Prostate gland (tissue), 2 donors: Measurements from ENCODE around the gene GPR171. TPM values are rescaled to one million over a fixed set of nuclear protein-coding genes. Genes with fewer than 3 reads are reported as not detected.

Experiments
- DNase-seq: peaks from one replicate; pipeline ENCODE4 v3.0.0-alpha.2; 2019; ENCODE audit warnings: low spot score
- H3K27ac ChIP-seq, 2 donors: fragments of 200-600 bp; sonication (generic); 2 replicates each; pipeline ENCODE4 v1.5.1; 2017 to 2019
- H3K27me3 ChIP-seq: fragments of 200-600 bp; sonication (generic); replicated peaks from 2 replicates; pipeline ENCODE4 v1.5.1; 2019; ENCODE audit not compliant: insufficient read depth
- H3K36me3 ChIP-seq, 2 donors: fragments of 200-600 bp; sonication (generic); 1 replicate in 1 of 2; 2 replicates in 1 of 2; pipeline versions ENCODE4 v1.5.1 to v1.8.1; 2017 to 2019
- H3K4me1 ChIP-seq: fragments of 200-600 bp; sonication (generic); replicated peaks from 2 replicates; pipeline ENCODE4 v1.5.1; 2019
- H3K4me3 ChIP-seq, 2 donors: fragments of 200-600 bp; sonication (generic); 2 replicates each; pipeline ENCODE4 v1.5.1; 2017 to 2019
- H3K9me3 ChIP-seq: fragments of 200-600 bp; sonication (generic); 2 replicates; pipeline ENCODE4 v1.5.1; 2017
- CTCF ChIP-seq, 4 experiments: fragments of 200-600 bp in 2 of 4; fragments of 450-650 bp in 2 of 4; sonication (generic) in 2 of 4; IDR thresholded peaks; 1 replicate in 3 of 4; 2 replicates in 1 of 4; pipeline ENCODE4 v1.5.1; 2016 to 2019; ENCODE audit warnings: antibody characterized with exemption in 4 of 4, mild to moderate bottlenecking in 2 of 4, moderate library complexity in 2 of 4
- POLR2A ChIP-seq: fragments of 450-650 bp; IDR thresholded peaks from one replicate; pipeline ENCODE4 v1.6.1; 2016; ENCODE audit warnings: antibody characterized with exemption, mild to moderate bottlenecking
- POLR2AphosphoS5 ChIP-seq: sonication (generic); formaldehyde crosslinking; IDR thresholded peaks from one replicate; pipeline ENCODE4 v1.6.1; 2017; ENCODE audit warnings: antibody characterized with exemption
- WGBS: methylation state at CpG from one replicate; pipeline ENCODE4 v1.1.5; 2018; 5-methylcytosine and 5-hydroxymethylcytosine counted together
- intact Hi-C: fragments of 100-400 bp; cut with DNase I; formaldehyde crosslinking; loops from one replicate; pipeline ENCODE4 v1.14.2; 2022
- total RNA-seq, 2 donors: library from RNA; depleted of rRNA; stranded (reverse); fragments of >200 nt; gene quantifications; one replicate each; pipeline ENCODE4 v1.1.0, GENCODE V29; 2016

GPR171 gene
- total RNA-seq, 2 donors from 2014 or later, result 0.18 to 0.85 TPM

- no peaks in the 10 kb centered on the region for H3K9me3 ChIP-seq
- H3K27me3 ChIP-seq, result no peaks in the 10 kb centered on the region
- H3K36me3 ChIP-seq, result no peaks in the 10 kb centered on the region
- H3K27ac ChIP-seq, result no peak overlapping the region
- no peak overlapping the region for H3K4me3 ChIP-seq
- WGBS, result 85% methylated on average over 1 of the region's 1 CpG
- no peaks in the 10 kb centered on the region for H3K4me1 ChIP-seq
- no peak for DNase-seq
- intact Hi-C loops, result no loop called here
- TF ChIP-seq POLR2A, result no peak
- no peak for TF ChIP-seq POLR2AphosphoS5
- no peak for TF ChIP-seq CTCF (IDR thresholded peaks at IDR 0.05)
Observed at GRCh38 chr3:151214459-151214858, 11.4 kb upstream of the GPR171 start.

- DNase-seq, result no peak
- H3K4me3 ChIP-seq, result no peak overlapping the region
- H3K27ac ChIP-seq, result no peak overlapping the region
- no peaks in the 10 kb centered on the region for H3K36me3 ChIP-seq
- no peaks in the 10 kb centered on the region for H3K4me1 ChIP-seq
- H3K27me3 ChIP-seq, result no peaks in the 10 kb centered on the region
- H3K9me3 ChIP-seq, result no peaks in the 10 kb centered on the region
- 85% methylated on average over 5 of the region's 5 CpGs for WGBS
- no peak for TF ChIP-seq POLR2AphosphoS5
- no peak for TF ChIP-seq POLR2A
- TF ChIP-seq CTCF (IDR thresholded peaks at IDR 0.05), result no peak
- intact Hi-C loops, result no loop called here
Observed at GRCh38 chr3:151213881-151214280, 10.9 kb upstream of the GPR171 start.

- H3K27me3 ChIP-seq, result no peaks in the 10 kb centered on the region
- TF ChIP-seq CTCF (IDR thresholded peaks at IDR 0.05) (no peak), POLR2A (no peak), POLR2AphosphoS5 (no peak)
- DNase-seq, result no peak
- no peak overlapping the region for H3K4me3 ChIP-seq
- H3K36me3 ChIP-seq, result no peaks in the 10 kb centered on the region
- intact Hi-C loops, result no loop called here
- H3K4me1 ChIP-seq, result no peaks in the 10 kb centered on the region
- 85% methylated on average over 4 of the region's 4 CpGs for WGBS
- no peaks in the 10 kb centered on the region for H3K9me3 ChIP-seq
- no peak overlapping the region for H3K27ac ChIP-seq
Observed at GRCh38 chr3:151213151-151213550, 10.1 kb upstream of the GPR171 start.

- Histone ChIP-seq H3K4me1 (no peaks in the 10 kb centered on the region), H3K4me3 (no peak overlapping the region), H3K27me3 (no peaks in the 10 kb centered on the region), H3K36me3 (no peaks in the 10 kb centered on the region), H3K9me3 (no peaks in the 10 kb centered on the region), H3K27ac (no peak overlapping the region)
- TF ChIP-seq POLR2AphosphoS5 (no peak), CTCF (IDR thresholded peaks at IDR 0.05) (no peak), POLR2A (no peak)
- DNase-seq, result no peak
- WGBS, result 38% methylated on average over 4 of the region's 4 CpGs
- intact Hi-C loops, result no loop called here
Observed at GRCh38 chr3:151210676-151211381, 7.8 kb upstream of the GPR171 start.

GRCh38 chr3:151209654-151210053 lies 6.6 kb upstream of the GPR171 start:
- no peak overlapping the region for H3K27ac ChIP-seq
- H3K36me3 ChIP-seq, result no peaks in the 10 kb centered on the region
- H3K4me1 ChIP-seq, result no peaks in the 10 kb centered on the region
- TF ChIP-seq POLR2A (no peak), POLR2AphosphoS5 (no peak), CTCF (IDR thresholded peaks at IDR 0.05) (no peak)
- 58% methylated on average over 3 of the region's 3 CpGs for WGBS
- intact Hi-C loops, result no loop called here
- no peaks in the 10 kb centered on the region for H3K9me3 ChIP-seq
- H3K27me3 ChIP-seq, result no peaks in the 10 kb centered on the region
- no peak for DNase-seq
- no peak overlapping the region for H3K4me3 ChIP-seq
